NCI-H2227 (cell line): ENCODE results near the gene FRMD3.

Experiments
- DNase-seq: peaks from one replicate; lab custom pipeline; 2025; ENCODE audit not compliant: unreplicated experiment; lab: John Stamatoyannopoulos, UW

FRMD3 gene

DNA sequence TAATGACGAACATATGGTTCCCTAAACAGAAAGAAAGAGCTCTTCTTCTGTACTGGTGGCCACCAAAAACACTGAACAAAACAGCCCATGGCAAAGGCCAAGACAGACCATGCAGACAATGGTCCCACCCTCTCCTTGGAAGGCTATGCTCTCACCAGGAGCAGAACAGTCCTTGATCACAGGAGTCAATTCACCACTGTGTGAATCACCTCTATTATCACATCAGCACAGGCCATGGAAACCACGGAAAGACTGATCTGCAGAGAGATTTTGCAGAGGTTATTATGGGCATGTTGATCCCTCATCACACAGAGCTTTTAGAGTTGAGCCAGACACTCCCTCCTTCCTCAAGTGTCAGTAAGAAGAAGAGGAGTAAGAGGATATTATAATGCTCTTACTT is 341.3 kb downstream of the FRMD3 start:
- no peak for DNase-seq
